A673 (cell line): ENCODE data around the gene DYNC2LI1.

ENCODE experiments used
- CTCF ChIP-seq: fragments of 300-800, 200-600 bp; sonication (generic); conservative IDR thresholded peaks from 2 replicates; pipeline ENCODE4 v1.5.1; 2017; ENCODE audit warnings: low read depth, mild to moderate bottlenecking, antibody characterized with exemption, low read length, moderate library complexity, mixed read lengths
- EZH2 ChIP-seq: fragments of 200-600 bp; sonication (generic); IDR thresholded peaks from 2 replicates; pipeline ENCODE4 v1.6.1; 2017; ENCODE audit warnings: borderline replicate concordance, low read depth, mild to moderate bottlenecking, mixed read lengths, antibody characterized with exemption, low read length; ENCODE audit not compliant: poor library complexity, severe bottlenecking

- TF ChIP-seq CTCF (no peak), EZH2 (no peak)
Observed at GRCh38 chr2:43812947-43813346, 39.1 kb downstream of the DYNC2LI1 start.
